Urothelium cell line (cell line): ENCODE measurements around the gene SLC8A1.
A peak's percentile ranks its signal among the peaks of the same experiment; 100 is the strongest.

Source experiments
- DNase-seq: peaks from one replicate; pipeline ENCODE4 v3.0.0; 2011; ENCODE audit warnings: low spot score, mixed read lengths
- FAIRE-seq: peaks from 2 replicates; lab custom pipeline; 2011; peaks lifted over from hg19 to GRCh38; lab: Jason Lieb, UNC

Gene SLC8A1

DNA sequence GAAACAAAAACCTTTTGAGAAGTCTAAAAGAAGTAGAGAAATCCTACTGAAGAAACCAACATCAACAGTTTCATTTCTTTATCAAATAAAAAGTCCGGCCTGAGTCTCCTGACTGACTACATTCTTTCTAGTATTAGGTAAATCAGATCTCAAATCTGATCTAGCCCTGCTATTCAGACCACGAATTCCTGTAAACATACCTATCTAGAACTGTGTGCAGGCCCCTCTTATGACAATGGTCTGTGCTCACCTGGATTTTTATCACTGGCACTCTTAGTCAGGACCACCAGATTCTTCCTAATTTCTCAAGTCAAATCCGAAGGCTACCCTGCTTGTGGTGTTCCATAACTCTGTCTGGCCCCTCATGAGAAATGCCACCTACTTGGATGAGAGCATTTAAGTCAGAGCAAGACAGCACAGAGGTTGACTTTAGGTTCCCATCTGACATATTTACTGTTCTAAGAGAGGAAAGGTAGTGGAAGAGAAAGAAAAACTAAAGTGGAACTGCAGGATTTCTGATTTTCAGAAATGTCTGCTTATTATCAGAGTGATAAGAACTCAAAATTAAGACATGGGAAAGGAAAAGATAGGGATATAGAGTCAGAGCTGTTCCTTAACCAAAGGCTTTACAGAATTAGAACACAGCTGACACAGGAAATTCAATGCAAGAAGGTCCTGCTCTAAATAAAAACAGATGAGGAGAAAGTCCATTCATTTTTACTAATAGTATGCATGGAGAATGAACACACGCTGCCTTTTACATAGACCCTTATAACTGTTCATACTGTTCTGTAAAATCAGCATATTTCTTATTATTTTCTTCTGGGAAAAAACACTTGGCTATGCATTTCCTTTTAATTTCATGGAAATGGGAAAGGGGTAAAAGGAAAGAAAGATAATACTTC is 56.5 kb downstream of the SLC8A1 start:
- DNase-seq (no peak), FAIRE-seq (no peak)

- DNase-seq = no peak
- no peak for FAIRE-seq
These were observed 57.3 kb downstream of the SLC8A1 start for GRCh38 chr2:40394597-40394996.

GRCh38 chr2:40394031-40394430 is 57.9 kb downstream of the SLC8A1 start:
- no peak for FAIRE-seq
- no peak for DNase-seq

- no peak for DNase-seq
- no peak for FAIRE-seq
These were observed 63.7 kb downstream of the SLC8A1 start for GRCh38 chr2:40388161-40388560.

GRCh38 chr2:40386177-40386576 is 65.7 kb downstream of the SLC8A1 start:
- DNase-seq (no peak), FAIRE-seq (no peak)

GRCh38 chr2:40384714-40385113 is 67.2 kb downstream of the SLC8A1 start:
- no peak for FAIRE-seq
- DNase-seq = no peak

- FAIRE-seq = no peak
These were observed 67.7 kb downstream of the SLC8A1 start for GRCh38 chr2:40384233-40384632.

DNA sequence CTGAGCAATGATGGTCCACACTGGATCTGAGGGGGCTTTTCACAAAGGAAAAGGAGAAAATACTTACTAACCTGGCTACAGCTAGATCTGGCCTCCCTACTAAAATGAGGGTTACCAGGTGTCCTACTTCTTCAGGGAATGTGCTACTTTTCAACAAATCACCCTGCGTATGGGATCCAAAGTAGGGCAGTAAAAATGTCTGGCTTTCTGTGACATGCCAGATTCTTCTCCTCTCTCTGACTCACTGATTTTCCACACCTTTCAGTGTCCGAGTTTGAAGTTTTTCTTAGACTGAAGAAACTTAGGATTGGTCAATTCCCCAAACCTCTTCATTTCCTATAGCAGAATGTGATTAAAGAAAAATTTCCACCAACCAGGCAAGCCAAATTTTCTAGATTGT is 71.2 kb downstream of the SLC8A1 start:
- FAIRE-seq = no peak
- DNase-seq = no peak

More at GRCh38 chr2:40384233-40384632, 67.7 kb downstream of the SLC8A1 start:
- DNase-seq = no peak

- DNase-seq (no peak), FAIRE-seq (no peak)
These were observed 71.8 kb downstream of the SLC8A1 start for GRCh38 chr2:40380041-40380440.

GRCh38 chr2:40374543-40375240 is 77.2 kb downstream of the SLC8A1 start:
- DNase-seq (no peak), FAIRE-seq (no peak)

- FAIRE-seq = no peak
- DNase-seq = no peak
These were observed 78.8 kb downstream of the SLC8A1 start for GRCh38 chr2:40373111-40373510.

GRCh38 chr2:40372283-40372985 is 79.5 kb downstream of the SLC8A1 start:
- no peak for DNase-seq
- no peak for FAIRE-seq

DNA sequence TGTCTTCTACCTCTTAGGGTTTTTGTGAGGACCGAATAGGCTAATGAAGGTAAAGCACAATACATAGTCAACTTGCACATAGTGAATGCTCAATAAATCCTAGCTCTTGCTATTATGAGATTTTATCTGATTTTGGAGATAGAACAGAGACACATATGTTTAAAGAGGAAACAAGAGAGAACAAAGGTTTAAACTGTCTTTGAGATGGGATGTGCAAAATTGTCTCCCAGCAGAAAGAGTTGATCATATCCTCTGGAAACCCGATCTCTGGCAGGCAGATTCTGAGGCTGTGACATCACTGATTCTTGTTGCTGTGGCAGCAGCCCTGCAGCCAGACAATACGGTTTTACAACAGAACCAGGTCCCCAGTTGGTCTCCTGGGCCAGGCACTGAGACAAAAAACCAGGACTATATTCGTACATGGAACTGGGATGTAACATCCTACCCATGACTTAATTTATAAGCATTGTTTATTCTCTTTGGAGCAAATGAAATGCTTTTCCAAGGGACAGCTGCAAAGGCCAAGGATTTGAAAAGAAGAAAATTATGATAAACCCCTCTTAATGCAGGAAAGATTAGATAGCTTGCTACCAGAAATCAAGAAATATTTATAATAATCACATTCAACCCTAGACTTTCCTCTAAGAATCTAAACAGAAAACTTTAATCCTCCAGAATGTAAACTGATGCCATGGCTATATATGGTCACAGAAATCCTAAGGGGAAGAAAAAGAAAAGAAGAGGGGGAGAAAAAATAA is 80.2 kb downstream of the SLC8A1 start:
- FAIRE-seq (no peak), DNase-seq (peak; percentile 63)

- DNase-seq (peak; percentile 19), FAIRE-seq (no peak)
These were observed 81.9 kb downstream of the SLC8A1 start for GRCh38 chr2:40370007-40370395.

GRCh38 chr2:40369267-40370006 is 82.5 kb downstream of the SLC8A1 start:
- no peak for FAIRE-seq
- DNase-seq = no peak

GRCh38 chr2:40367652-40368051 is 84.2 kb downstream of the SLC8A1 start:
- peak; percentile 65 for FAIRE-seq

GRCh38 chr2:40367032-40367431 is 84.9 kb downstream of the SLC8A1 start:
- DNase-seq = no peak
- FAIRE-seq = no peak

More at GRCh38 chr2:40367652-40368051, 84.2 kb downstream of the SLC8A1 start:
- DNase-seq = no peak

DNA sequence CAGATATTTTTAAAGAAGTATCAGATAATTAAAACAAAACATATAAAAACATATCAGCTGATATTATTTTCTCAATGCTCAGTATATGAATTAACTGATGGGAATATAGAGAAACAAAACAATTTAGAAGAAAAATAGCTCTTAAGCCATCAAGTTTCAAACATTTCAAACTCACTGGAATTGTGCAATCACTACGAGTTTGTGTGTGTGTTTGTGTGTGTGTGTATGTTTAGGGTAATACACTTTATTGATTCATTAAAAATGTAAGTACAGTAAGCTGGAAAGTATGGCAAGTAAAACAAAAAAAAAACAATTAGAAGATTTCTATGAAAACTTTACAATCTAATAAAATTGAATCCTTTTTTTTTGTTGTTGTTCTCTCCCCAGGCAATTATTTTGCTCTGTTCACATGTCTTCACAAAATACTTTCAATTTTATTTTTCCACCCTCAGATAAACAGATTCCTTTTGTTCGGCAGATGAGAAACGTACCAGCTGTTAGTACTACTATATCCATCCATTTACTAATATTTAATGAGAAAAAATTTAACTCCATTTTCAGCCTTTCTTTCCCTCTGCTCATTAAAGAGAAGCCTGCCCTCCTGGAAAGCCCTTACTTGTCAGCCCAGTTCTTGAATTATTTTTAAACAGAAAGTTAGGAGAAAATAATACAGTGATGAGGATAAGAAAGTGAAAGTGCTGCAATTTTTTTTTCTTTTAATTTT is 87.6 kb downstream of the SLC8A1 start:
- FAIRE-seq = no peak

DNA sequence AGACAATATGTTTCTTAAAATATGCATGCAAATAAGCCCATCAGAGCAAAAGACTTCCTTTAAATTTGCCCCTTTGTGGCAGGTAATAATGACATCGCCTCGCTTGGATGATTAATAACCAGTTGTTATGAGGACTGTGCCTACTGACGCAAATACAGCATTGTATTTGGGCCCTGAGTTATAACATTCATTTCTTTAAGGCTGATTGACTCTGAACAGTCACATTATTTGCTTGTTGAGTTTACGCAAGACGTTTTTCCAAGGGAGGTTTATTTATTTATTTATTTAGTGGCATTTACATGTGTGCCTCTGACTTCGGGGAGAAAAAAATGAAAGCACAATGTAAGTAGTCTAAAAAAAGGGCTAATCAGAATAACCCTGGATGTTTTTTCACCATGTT is 88.3 kb downstream of the SLC8A1 start:
- FAIRE-seq (no peak), DNase-seq (no peak)

More for the DNA sequence above, 87.6 kb downstream of the SLC8A1 start:
- DNase-seq = no peak
